H1 (cell line): Measurements from ENCODE around the gene UBC. TPM values are rescaled to one million over a fixed set of nuclear protein-coding genes. Genes with fewer than 3 reads are reported as not detected.

Experiments
- BCL11A ChIP-seq, 2 experiments: IDR thresholded peaks; one replicate each; pipeline ENCODE4 v1.6.1; 2011; ENCODE audit warnings: low read depth in 2 of 2, low read length in 2 of 2, mild to moderate bottlenecking in 2 of 2
- BRCA1 ChIP-seq: IDR thresholded peaks from 2 replicates; pipeline ENCODE4 v1.6.1; 2012; ENCODE audit warnings: low read depth, low read length, improper control_type of control experiment
- CBX8 ChIP-seq: fragments of 300-800, 300-1000 bp; sonication (generic); IDR thresholded peaks from 2 replicates; pipeline ENCODE4 v1.7.1; 2016; ENCODE audit warnings: low read depth, low read length, borderline replicate concordance
- EZH2 ChIP-seq: fragments of 200-600 bp; sonication (generic); IDR thresholded peaks from 2 replicates; pipeline ENCODE4 v1.7.1; 2012; ENCODE audit warnings: low read depth, mild to moderate bottlenecking, moderate library complexity, low read length, inconsistent platforms; ENCODE audit not compliant: severe bottlenecking
- GABPA ChIP-seq: IDR thresholded peaks from 2 replicates; pipeline ENCODE4 v1.6.1; 2011; ENCODE audit warnings: mild to moderate bottlenecking, low read length, moderate library complexity, borderline replicate concordance; ENCODE audit not compliant: insufficient read depth
- KDM4A ChIP-seq: IDR thresholded peaks from one replicate; pipeline ENCODE4 v1.7.1; 2012; ENCODE audit warnings: low read depth, mild to moderate bottlenecking, moderate library complexity, low read length, inconsistent platforms; ENCODE audit not compliant: severe bottlenecking
- MAFK ChIP-seq: IDR thresholded peaks from 2 replicates; pipeline ENCODE4 v1.6.1; 2012; ENCODE audit warnings: low read depth, mild to moderate bottlenecking, improper control_type of control experiment, low read length
- NRF1 ChIP-seq: IDR thresholded peaks from 2 replicates; pipeline ENCODE4 v1.6.1; 2011; ENCODE audit warnings: mild to moderate bottlenecking, low read depth, low read length, improper control_type of control experiment
- POLR2AphosphoS5 ChIP-seq: IDR thresholded peaks from 2 replicates; pipeline ENCODE4 v1.6.1; 2011; ENCODE audit warnings: low read depth, low read length
- RFX5 ChIP-seq: IDR thresholded peaks from 2 replicates; pipeline ENCODE4 v1.6.1; 2011; ENCODE audit warnings: low read depth, low read length, improper control_type of control experiment, borderline replicate concordance
- RNF2 ChIP-seq: fragments of 200-900, 300-1000 bp; sonication (generic); IDR thresholded peaks from 2 replicates; pipeline ENCODE4 v1.7.1; 2016; ENCODE audit warnings: borderline replicate concordance, low read depth, mild to moderate bottlenecking, antibody characterized with exemption, low read length; ENCODE audit not compliant: poor library complexity, severe bottlenecking; ENCODE audit errors: missing control alignments
- RXRA ChIP-seq: IDR thresholded peaks from 2 replicates; pipeline ENCODE4 v1.6.1; 2011; ENCODE audit warnings: low read depth, mild to moderate bottlenecking, low read length, moderate library complexity; ENCODE audit not compliant: insufficient read depth
- SIRT6 ChIP-seq: IDR thresholded peaks from one replicate; pipeline ENCODE4 v1.7.1; 2012; ENCODE audit warnings: low read length, inconsistent platforms
- SP4 ChIP-seq: IDR thresholded peaks from 2 replicates; pipeline ENCODE4 v1.6.1; 2012; ENCODE audit warnings: low read length, inconsistent platforms
- SRF ChIP-seq: IDR thresholded peaks from 2 replicates; pipeline ENCODE4 v1.6.1; 2011; ENCODE audit warnings: mild to moderate bottlenecking, low read depth, low read length, moderate library complexity
- TAF1 ChIP-seq: IDR thresholded peaks from 2 replicates; pipeline ENCODE4 v1.6.1; 2011; ENCODE audit warnings: mild to moderate bottlenecking, low read depth, low read length
- TAF7 ChIP-seq: optimal IDR thresholded peaks from 2 replicates; pipeline ENCODE3; 2011; ENCODE audit warnings: low read depth, mild to moderate bottlenecking, inconsistent platforms, low read length, moderate library complexity, borderline replicate concordance
- ZNF274 ChIP-seq: IDR thresholded peaks from 2 replicates; pipeline ENCODE4 v1.7.0; 2012; ENCODE audit warnings: low read length, borderline replicate concordance; ENCODE audit errors: extremely low read depth
- polyA plus RNA-seq, 7 experiments: library from polyadenylated mRNA; depleted of rRNA in 3 of 7; stranded (reverse) in 5 of 7; unstranded in 2 of 7; fragments of >200 nt in 5 of 7; fragments of 200-250 nt in 2 of 7; gene quantifications; 1 replicate in 5 of 7; 2 replicates in 1 of 7; 4 replicates in 1 of 7; pipeline versions ENCODE4 v1.2.1 to v1.2.3, GENCODE V29; 2011 to 2013; ENCODE audit warnings: missing spikeins in 2 of 7, mixed read lengths in 2 of 7
- total RNA-seq: library from RNA; stranded (reverse); fragmentation: NEBNext Ultra II Directional; extraction: Animal tissue kit (Norgen Biotek cat#: 25700); gene quantifications from 2 replicates; pipeline ENCODE4 v1.2.1, GENCODE V29; 2021
- TF ChIP-seq, protein P1 (sequence below), 3 experiments: IDR thresholded peaks; 1 replicate in 2 of 3; 2 replicates in 1 of 3; pipeline versions ENCODE4 v1.5.1 to v1.6.1; 2011; ENCODE audit warnings: low read length in 3 of 3, mild to moderate bottlenecking in 3 of 3, inconsistent platforms in 2 of 3, low read depth in 1 of 3, moderate library complexity in 1 of 3; ENCODE audit not compliant: insufficient read depth in 1 of 3; ENCODE audit errors: control extremely low read depth in 1 of 3

Gene UBC
- total and polyA plus RNA-seq, 2 of the 8 experiments (the other 6 are each of a cell fraction or from before 2014, with no cell fraction given), result 559 to 749 TPM

DNA sequence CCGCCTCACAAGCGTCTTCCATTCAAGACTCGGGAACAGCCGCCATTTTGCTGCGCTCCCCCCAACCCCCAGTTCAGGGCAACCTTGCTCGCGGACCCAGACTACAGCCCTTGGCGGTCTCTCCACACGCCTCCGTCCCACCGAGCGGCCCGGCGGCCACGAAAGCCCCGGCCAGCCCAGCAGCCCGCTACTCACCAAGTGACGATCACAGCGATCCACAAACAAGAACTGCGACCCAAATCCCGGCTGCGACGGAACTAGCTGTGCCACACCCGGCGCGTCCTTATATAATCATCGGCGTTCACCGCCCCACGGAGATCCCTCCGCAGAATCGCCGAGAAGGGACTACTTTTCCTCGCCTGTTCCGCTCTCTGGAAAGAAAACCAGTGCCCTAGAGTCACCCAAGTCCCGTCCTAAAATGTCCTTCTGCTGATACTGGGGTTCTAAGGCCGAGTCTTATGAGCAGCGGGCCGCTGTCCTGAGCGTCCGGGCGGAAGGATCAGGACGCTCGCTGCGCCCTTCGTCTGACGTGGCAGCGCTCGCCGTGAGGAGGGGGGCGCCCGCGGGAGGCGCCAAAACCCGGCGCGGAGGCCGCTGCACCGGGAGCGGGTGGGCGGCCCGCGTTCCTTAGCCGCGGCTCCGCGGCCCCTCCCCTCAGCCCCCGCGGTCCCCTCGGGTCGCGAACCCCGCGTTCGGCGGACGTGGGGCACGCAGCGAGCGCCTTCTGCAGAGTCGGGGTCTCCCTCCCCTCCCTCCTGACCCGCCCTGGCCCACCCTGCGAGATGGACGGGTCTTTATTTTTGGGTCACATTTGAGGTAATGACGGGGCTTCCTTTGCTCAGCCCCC, at the start of gene UBC (continued):
- TF ChIP-seq KDM4A (peak; percentile 70), EZH2 (no peak), NRF1 (no peak), MAFK (peak; percentile 63; the same call in 1 of the 2 replicates), RFX5 (peak; percentile 66; the same call in 1 of the 2 replicates), TAF1 (peak; percentile 99), POLR2AphosphoS5 (peak; percentile 99), RNF2 (no peak), BCL11A (IDR thresholded peaks at IDR 0.05; ENCODE audit: low read depth in 2 of 2, low read length in 2 of 2) (no peak), GABPA (peak; percentile 67; the same call in 1 of the 2 replicates), BRCA1 (no peak; the same call in 1 of the 2 replicates), CBX8 (no peak), TAF7 (peak; percentile 97), SP4 (peak; percentile 92; the same call in 1 of the 2 replicates), SIRT6 (peak; percentile 45), ZNF274 (no peak), RXRA (no peak), SRF (no peak)
- TF ChIP-seq, protein P1, sequence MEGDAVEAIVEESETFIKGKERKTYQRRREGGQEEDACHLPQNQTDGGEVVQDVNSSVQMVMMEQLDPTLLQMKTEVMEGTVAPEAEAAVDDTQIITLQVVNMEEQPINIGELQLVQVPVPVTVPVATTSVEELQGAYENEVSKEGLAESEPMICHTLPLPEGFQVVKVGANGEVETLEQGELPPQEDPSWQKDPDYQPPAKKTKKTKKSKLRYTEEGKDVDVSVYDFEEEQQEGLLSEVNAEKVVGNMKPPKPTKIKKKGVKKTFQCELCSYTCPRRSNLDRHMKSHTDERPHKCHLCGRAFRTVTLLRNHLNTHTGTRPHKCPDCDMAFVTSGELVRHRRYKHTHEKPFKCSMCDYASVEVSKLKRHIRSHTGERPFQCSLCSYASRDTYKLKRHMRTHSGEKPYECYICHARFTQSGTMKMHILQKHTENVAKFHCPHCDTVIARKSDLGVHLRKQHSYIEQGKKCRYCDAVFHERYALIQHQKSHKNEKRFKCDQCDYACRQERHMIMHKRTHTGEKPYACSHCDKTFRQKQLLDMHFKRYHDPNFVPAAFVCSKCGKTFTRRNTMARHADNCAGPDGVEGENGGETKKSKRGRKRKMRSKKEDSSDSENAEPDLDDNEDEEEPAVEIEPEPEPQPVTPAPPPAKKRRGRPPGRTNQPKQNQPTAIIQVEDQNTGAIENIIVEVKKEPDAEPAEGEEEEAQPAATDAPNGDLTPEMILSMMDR (IDR thresholded peaks at IDR 0.05; ENCODE audit: control extremely low read depth in 1 of 3, insufficient read depth in 1 of 3, low read depth in 1 of 3, low read length in 3 of 3), result 0 out of 4 replicates have a peak, but pooled peaks of 1 of the 3 experiments have one; percentile 9
